ENCODE data around the gene CPAMD8.

DNA sequence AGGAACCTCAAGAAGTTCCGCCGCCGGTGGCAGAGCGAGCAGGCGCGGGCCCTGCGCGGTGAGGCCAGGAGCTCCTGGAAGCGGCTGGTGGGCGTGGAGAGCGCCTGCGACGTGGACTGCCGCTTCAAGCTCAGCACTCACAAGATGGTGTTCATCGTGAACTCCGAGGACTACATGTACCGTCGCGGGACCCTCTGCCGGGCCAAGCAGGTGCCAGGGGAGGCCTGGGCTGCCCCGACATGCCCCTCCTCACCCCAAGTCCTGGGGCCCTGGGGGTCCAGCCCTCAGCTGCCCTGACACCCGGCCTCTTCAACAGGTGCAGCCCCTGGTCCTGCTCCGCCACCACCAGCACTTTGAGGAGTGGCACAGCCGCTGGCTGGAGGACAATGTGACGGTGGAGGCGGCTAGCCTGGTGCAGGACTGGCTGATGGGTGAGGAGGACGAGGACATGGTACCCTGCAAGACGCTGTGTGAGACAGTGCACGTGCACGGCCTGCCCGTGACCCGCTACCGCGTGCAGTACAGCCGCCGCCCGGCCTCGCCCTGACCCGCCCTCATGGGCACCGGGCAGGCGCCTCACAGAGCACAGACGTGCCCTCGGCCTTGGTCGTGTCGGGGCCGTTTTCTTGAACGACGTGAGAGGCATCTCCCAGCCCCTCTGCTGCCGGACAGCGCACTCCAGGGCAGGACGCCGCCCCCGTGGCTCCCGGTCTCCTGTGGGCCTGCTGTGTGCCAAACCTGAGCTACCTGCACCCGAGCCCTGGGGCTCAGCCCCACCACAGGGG lies 148.2 kb downstream of the CPAMD8 start:
- TF ChIP-seq ZNF274 (IDR thresholded peaks at IDR 0.05; ENCODE audit: low read depth, low read length) (no peak), SUZ12 (IDR thresholded peaks at IDR 0.05; ENCODE audit: extremely low read depth, insufficient read depth, insufficient read length) (no peak), YY1 (IDR thresholded peaks at IDR 0.05; ENCODE audit: insufficient read depth, insufficient read length) (no peak)
